Hematopoietic multipotent progenitor cell treated with erythropoietin and hydrocortisone succinate and interleukin-3 and kit ligand, for 6 days (in vitro differentiated cells): ENCODE results near the gene ZSCAN31.
"Not testable (repeated sequence)": the region's sequence is repeated elsewhere in the genome, so short reads cannot be mapped to it uniquely, and the experiment has no call there.

ENCODE experiments used
- DNase-seq: peaks from one replicate; pipeline ENCODE4 v3.0.0-alpha.2; 2015

Gene ZSCAN31

DNA sequence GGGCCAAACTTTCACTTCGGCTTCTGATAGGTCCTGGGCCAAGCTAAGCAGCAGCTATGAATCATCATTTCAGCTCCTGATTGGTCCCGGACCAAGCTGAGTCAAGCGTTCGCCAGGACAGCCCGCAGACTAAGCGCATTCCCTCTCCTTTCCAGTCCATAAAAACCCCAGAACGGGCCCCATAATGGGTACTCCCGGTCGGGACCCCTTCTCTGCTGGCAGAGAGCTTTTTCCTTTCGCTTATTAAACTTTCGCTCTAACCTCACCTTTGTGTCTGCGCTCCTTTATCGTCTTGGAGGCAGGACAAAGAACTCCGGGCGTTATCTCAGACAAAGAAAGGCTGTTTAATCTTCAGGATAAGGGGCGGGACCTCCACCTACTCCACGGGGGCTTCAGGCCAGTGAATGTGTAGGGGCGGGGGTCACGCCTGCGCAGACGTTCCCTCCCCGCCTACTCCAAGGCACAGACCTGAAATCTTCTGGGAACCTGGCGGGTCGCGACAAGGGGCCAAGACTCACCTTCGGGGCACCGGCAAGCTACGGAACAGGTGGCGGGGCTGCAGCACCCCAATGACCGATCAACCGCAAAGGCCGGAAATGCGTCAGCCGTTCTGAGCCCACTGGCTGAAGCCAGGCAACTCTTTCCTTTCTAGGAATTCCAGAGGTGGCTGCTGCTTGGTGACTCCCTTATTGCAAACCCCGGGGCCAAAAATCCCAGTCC, at the start of gene ZSCAN31:
TSS of gene ZSCAN31 (minus strand) at position 585 of the 720 bp plus-strand sequence. CDS start 6,465 bp downstream, outside the sequence.
- DNase-seq: peak; percentile 99

GRCh38 chr6:28384143-28384533, 48.2 kb upstream of the ZSCAN31 start:
- DNase-seq: no peak

GRCh38 chr6:28383235-28384142, 47.5 kb upstream of the ZSCAN31 start:
- peak; percentile 92 for DNase-seq

- no peak for DNase-seq
Observed at GRCh38 chr6:28380381-28380780, 44.4 kb upstream of the ZSCAN31 start.

DNA sequence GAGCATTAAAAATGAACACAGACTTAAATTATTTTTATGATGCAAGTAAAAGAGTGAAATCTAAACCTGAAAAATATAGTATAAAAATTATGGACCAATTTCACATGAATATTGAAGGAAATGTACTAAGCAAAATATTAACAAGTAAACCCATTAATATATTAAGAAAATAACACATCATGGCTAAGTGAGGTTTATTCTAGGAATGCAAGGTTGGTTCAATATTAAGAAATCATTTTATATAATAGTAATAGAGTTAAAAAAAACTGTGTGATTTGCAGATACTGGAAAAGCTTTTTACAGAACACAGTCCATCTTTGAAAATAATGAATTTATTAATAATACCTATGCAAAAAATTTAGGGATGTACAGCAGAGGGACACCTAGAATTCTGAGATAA, 42.7 kb upstream of the ZSCAN31 start:
- DNase-seq: no peak

- DNase-seq: no peak
Observed at GRCh38 chr6:28377879-28378278, 41.9 kb upstream of the ZSCAN31 start.

DNA sequence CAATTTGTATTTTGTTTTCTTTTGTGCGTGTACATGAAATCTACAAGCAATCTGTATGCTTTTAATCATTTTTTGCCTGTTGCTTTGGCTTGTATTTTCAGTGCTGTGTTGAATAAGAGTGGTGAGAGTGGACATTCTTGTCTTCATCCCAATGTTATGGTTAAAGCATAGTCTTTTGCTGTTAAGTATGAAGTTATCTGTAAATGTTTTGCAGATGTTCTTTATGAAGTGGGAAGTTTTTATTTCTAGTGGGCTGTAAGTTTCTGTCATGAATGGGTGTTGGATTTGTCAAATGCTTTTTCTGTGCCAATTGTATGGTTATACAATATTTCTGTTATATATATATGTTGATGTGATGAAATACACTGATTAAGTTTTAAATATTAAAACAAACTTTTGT, 38.0 kb upstream of the ZSCAN31 start:
- no peak for DNase-seq

GRCh38 chr6:28371706-28372451, 35.9 kb upstream of the ZSCAN31 start:
- DNase-seq: peak; percentile 60

GRCh38 chr6:28371280-28371679, 35.3 kb upstream of the ZSCAN31 start:
- no peak for DNase-seq

- peak; percentile 33 for DNase-seq
Observed at GRCh38 chr6:28370440-28370839, 34.5 kb upstream of the ZSCAN31 start.

DNA sequence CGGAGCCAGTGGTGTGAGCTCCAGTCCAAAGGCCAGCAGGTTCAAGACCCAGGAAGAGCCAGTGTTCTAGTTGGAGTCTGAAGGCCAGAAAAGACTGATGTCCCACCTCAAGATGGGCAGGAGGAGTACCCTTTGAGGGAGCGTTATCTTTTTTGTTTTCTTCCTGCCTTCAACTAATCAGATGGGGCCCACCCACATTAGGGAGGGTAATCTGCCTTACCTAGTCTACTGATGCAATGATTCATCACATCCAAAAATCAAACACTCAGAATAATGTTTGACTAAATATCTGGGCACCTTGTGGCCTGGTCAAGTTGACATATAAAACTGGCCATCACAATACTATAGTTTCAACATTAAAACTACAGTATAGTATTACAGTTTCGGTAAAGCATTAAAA, 33.5 kb upstream of the ZSCAN31 start:
- no peak for DNase-seq

- DNase-seq: no peak
Observed at GRCh38 chr6:28368522-28368921, 32.6 kb upstream of the ZSCAN31 start.

- DNase-seq: not testable (repeated sequence)
Observed at GRCh38 chr6:28365590-28365989, 29.6 kb upstream of the ZSCAN31 start.

DNA sequence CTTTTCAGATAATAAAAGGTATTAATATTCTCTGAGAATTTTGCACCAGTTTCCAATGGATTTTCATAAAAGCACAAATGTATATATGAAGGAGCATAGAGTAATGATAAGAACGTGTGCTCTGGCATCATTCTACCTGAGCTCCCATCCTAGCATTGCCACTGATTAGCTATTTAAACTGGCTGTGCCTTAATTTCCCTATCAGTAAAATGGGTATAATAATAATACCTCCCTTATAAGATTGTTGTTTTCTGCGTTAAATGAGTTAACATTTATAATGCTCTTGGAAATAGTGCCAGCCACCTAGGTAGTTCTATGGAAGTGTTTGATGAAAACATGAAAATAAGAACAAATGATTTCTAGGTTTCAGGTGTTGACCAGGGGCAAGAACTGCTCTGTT, 25.0 kb upstream of the ZSCAN31 start:
- DNase-seq: no peak

DNA sequence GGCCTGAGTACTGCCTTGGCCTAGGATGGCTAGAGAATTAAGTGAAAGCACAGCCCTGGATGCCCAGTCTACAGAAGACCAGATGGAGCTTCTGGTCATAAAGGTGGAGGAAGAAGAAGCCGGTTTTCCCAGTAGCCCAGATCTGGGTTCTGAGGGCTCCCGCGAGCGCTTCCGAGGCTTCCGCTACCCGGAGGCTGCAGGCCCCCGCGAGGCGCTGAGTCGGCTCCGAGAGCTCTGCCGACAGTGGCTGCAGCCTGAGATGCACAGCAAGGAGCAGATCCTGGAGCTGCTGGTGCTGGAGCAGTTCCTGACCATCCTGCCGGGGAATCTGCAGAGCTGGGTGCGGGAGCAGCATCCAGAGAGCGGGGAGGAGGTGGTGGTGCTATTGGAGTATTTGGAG, 23.6 kb upstream of the ZSCAN31 start:
- DNase-seq: not testable (repeated sequence)

DNA sequence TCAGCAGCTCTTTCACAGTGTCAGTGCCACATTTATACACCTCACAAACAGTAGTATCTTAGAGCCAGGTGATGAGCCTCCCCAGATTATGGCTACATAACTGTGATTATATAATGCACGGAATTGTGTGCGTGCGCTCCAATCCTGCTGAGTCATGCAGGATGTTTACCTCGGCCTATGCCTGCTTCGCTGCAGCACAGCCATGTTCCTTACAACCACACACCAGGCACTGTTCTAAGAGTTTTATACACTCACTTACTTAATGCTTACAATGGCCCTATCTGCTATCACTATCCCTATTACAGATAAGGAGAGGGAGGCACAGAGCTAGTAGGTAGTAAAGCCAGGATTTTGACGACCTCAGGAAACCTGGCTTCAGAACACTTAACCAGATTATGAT, 21.1 kb upstream of the ZSCAN31 start:
- DNase-seq: peak; percentile 72

- no peak for DNase-seq
Observed at GRCh38 chr6:28356666-28357020, 20.7 kb upstream of the ZSCAN31 start.

DNA sequence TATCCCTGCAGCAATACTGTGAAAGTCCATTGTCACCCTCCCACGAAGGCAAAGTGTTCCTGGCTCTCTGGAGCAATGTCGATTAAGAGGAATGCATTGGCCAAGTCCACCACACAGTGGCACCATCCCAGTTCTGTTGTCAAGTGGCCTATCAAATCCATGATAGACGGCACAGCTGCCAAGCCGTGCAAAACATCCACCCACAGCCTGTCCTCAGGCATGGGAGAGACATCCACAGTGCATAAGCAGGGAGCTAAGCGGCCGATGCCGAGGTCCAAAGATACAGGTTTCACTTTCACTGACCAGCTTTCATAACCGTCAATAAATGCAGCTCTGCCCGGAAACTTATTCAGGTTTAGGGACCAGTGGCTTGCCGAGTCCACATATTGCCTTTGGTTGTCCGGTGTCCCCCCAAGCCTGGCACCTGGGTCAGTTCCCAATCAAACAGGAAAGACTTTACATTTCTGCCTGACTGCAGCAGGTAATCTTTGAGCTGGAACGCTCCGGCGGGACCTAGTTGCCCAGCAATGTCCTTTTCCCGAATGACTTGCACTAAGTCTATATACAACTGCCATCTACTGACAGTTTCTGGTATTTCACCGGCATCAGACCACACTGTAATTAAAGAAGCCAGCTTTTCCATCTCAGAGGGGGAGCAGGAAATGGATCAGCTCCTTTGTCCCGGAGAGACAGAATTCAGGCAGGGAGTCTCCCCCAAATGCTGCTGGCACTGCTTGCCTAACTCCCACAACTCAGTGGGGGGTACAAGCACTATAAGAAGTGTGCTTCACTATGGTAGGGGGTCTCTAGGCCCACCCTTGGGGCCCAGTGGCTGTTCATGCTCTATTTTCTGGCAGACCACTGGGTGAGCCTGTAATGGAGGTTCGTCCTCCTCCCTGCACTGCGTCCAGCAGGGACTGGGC, 20.1 kb upstream of the ZSCAN31 start:
- DNase-seq: peak; percentile 94

GRCh38 chr6:28354688-28355554, 19.0 kb upstream of the ZSCAN31 start:
- DNase-seq: no peak

- peak; percentile 57 for DNase-seq
Observed at GRCh38 chr6:28353981-28354676, 18.2 kb upstream of the ZSCAN31 start.

- DNase-seq: no peak
Observed at GRCh38 chr6:28353356-28353755, 17.4 kb upstream of the ZSCAN31 start.
